SKM-1 (cell line): ENCODE data around the gene SESN3.
A peak's percentile ranks its signal among the peaks of the same experiment; 100 is the strongest.
"Not testable (repeated sequence)": the region's sequence is repeated elsewhere in the genome, so short reads cannot be mapped to it uniquely, and the experiment has no call there.

Experiments
- DNase-seq: peaks from one replicate; lab custom pipeline; 2025; ENCODE audit not compliant: unreplicated experiment; lab: John Stamatoyannopoulos, UW

The SESN3 gene

GRCh38 chr11:95153857-95154246, 77.2 kb downstream of the SESN3 start:
- DNase-seq, result no peak

- no peak for DNase-seq
These were observed 77.8 kb downstream of the SESN3 start for GRCh38 chr11:95152876-95153856.

DNA sequence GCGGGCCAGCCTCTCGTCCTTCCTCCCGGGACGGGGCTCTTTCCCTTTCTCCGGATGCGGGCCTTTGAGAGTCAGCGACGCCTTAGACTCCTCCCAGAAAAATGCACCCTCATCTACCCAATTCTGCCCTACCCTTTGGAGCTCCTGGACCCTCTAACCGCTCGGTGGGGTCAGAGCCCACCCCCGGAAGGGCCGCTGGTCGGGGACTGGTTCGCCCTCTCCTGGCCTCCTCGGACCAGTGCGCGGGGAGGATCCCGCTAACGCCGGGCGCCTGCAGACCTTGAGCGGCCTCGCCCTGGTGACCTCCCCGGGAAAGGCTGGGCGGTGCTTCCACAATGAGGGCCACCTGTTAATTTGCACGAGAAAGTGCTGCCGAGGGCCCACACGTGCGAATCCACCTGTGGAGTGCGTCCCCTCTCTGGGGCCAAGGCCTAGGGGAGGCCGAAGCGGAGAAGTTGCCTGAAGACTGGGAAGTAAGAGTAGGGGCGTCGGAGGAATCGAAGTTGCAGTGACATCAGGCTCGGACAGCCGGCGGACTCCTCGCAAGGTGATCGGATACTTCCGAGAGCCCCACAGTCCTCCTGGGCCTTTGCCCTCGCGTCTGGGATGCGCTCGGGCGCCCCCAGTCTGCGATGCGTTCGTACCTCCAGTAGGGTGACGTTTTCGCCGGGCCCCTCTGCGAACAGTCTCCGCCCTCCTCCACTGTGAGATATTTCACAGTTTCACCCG, 79.9 kb downstream of the SESN3 start:
- peak; percentile 90 for DNase-seq

GRCh38 chr11:95149651-95150364, 81.2 kb downstream of the SESN3 start:
- no peak for DNase-seq

GRCh38 chr11:95148938-95149337, 82.1 kb downstream of the SESN3 start:
- no peak for DNase-seq

GRCh38 chr11:95148406-95148805, 82.6 kb downstream of the SESN3 start:
- DNase-seq, result no peak

GRCh38 chr11:95147364-95147905, 83.6 kb downstream of the SESN3 start:
- no peak for DNase-seq

DNA sequence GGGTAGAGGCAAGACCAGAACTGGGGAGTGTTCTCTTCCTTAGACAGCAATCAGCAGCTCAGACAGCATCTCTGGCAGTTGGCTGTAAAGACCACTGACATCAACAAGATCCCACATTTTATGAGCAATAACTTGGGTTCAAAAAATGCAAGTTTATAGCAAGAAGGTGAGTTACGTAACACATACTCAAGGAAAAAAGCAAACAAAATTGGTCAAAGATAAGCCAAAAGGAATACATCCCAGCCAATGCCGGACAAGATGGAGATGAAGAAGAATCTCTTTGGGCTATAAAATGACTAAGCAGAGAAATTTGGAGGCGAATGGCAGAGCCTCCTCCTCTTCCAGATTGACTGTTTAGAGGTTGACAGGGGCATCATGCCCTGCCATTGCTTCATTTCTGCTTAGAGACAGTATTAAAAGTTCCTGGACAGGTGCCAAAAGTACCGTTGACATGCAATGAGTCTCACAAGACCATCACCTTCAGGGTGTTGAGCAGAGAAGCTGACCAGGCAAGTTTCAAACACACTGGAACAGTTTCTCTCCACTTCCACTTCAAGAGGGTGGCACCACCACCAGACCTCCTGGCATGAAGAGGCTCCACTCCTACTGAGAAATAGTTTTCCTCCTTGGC, 85.5 kb downstream of the SESN3 start:
- DNase-seq, result no peak

- DNase-seq, result no peak
These were observed 86.4 kb downstream of the SESN3 start for GRCh38 chr11:95144313-95145235.

- no peak for DNase-seq
These were observed 87.8 kb downstream of the SESN3 start for GRCh38 chr11:95143106-95143681.

DNA sequence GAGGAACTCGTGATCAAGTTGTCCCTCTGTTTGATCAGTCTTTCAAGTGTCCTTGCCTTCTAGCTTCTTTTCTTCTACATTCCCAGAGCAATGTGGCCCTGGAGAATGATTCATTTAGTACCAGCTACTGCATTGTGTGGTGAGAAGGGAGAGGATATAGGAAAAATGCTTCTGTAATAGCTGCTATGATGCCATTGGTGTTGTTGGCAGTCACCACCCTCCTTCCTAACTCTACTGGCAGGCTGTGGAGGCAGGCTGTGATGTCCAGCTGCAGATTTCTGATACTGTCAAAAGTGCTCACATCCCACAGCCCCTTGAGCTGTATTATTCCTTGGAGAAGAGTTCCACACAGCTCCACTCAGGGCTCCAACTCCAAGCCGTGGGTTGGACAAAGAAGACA, 88.6 kb downstream of the SESN3 start:
- no peak for DNase-seq

- no peak for DNase-seq
These were observed 90.5 kb downstream of the SESN3 start for GRCh38 chr11:95140397-95141033.

GRCh38 chr11:95138448-95138847, 92.6 kb downstream of the SESN3 start:
- DNase-seq, result no peak

GRCh38 chr11:95137299-95137698, 93.7 kb downstream of the SESN3 start:
- no peak for DNase-seq

- DNase-seq, result not testable (repeated sequence)
These were observed 94.3 kb downstream of the SESN3 start for GRCh38 chr11:95136747-95137146.

DNA sequence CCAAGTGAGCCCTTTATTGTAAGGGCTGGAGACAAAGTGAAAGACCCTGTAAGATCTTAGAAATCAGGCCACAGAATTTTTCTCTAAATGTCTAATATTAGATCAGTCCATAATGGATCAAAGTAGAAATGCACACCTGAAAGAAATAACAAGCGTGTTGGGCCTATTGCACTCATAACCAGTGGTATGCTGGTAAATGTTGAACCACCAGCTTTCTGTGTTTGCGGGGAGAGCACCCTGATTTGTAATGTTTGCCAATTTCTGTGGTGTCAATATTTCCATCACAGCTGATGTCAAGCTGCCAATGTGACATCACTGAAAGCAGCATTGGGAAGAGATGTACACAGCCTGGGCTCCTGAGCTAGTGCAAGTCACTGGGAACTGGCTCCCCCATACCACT, 95.1 kb downstream of the SESN3 start:
- DNase-seq, result no peak

GRCh38 chr11:95135155-95135554, 95.8 kb downstream of the SESN3 start:
- DNase-seq, result no peak

DNA sequence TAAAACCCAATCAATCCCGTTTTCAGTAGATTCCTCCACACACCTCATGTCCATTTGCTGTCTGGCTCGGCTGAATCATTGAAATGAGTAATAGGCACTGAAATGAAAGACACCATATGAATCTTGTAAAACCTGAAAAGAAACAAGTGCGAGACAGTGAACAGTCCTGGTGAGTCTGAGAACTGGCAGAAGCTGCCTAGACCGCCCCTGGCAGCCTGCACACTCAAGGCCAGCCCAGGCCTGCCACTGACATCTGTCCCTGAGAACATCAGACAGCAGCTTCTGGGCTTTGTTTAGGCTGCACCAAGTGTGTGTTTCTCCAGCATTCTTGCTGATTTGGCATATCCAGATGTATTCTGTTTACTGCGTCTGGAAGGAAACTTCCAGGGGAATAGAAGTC, 96.5 kb downstream of the SESN3 start:
- DNase-seq, result no peak

DNA sequence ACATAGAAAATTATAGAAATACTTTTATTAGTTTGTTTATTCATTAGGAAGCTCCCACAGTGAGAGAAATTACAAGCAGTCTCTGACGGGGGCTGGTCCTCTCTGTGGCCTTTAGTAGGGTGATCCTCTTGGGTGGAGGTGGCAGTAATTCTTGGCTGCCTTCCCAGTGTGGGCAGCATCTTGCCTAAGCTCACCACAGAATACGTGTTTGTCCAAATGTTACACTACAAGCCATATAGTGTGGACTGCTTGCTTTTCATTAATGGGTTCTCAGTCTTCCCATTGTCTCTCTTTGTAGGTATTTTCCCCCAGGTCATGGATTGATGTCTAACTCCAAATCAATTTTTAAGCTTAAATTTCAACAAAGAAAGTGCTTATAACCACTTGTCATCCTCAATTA, 98.0 kb downstream of the SESN3 start:
- no peak for DNase-seq
